Measurements from ENCODE around the gene CLCN6. TPM values are rescaled to one million over a fixed set of nuclear protein-coding genes. Genes with fewer than 3 reads are reported as not detected.

The CLCN6 gene
- total RNA-seq, 1 donor from 2014 or later = 17.6 TPM

DNA sequence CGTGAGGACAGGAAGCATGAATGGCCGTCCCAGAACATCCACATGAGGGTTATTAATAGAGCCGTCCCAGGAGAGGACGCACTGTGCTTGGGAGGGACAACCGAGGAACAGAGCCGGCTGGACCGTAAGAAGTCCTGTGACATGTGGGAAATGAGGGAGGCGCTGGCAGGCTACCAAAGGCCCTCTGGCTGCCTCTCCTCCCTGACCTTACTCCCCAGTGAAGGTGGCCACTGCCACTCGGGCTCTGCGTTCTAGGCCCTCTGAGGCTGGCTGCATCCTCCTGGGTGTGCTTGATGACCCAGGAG is 68.2 kb downstream of the CLCN6 start:
- TF ChIP-seq, protein P1, sequence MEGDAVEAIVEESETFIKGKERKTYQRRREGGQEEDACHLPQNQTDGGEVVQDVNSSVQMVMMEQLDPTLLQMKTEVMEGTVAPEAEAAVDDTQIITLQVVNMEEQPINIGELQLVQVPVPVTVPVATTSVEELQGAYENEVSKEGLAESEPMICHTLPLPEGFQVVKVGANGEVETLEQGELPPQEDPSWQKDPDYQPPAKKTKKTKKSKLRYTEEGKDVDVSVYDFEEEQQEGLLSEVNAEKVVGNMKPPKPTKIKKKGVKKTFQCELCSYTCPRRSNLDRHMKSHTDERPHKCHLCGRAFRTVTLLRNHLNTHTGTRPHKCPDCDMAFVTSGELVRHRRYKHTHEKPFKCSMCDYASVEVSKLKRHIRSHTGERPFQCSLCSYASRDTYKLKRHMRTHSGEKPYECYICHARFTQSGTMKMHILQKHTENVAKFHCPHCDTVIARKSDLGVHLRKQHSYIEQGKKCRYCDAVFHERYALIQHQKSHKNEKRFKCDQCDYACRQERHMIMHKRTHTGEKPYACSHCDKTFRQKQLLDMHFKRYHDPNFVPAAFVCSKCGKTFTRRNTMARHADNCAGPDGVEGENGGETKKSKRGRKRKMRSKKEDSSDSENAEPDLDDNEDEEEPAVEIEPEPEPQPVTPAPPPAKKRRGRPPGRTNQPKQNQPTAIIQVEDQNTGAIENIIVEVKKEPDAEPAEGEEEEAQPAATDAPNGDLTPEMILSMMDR (IDR thresholded peaks at IDR 0.05; ENCODE audit: insufficient read depth, low read length, poor library complexity, severe bottlenecking) = no peak

DNA sequence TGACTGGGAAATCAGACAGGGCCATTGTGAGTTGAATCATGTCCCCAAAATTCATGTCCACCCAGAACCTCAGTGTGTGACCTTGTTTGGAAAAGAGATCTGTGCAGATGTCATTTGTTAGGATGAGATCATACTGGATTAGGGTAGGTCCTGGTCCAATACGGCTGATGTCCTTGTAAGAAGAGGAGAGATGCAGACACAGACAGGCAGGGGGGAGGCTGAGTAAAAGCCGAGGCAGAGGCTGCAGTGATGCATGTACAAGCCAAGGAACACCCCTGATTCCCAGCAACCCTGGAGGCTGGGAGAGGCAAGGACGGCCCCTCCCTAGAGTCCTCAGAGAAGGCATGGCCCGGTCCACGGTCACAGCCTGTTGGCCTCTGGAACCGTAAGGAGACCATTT is 68.6 kb downstream of the CLCN6 start:
- Histone ChIP-seq H3K36me3 (ENCODE audit: control insufficient read depth, insufficient read depth, low read length) (no peaks in the 10 kb centered on the region), H3K27me3 (ENCODE audit: control insufficient read depth, insufficient read depth, low read length) (peaks cover 39% of the 10 kb centered on the region), H3K4me3 (ENCODE audit: low read depth, low read length) (no peak overlapping the region)
- DNase-seq (ENCODE audit: low read depth) = no peak
- TF ChIP-seq, protein P1 (IDR thresholded peaks at IDR 0.05; ENCODE audit: insufficient read depth, low read length, poor library complexity, severe bottlenecking) = no peak

More for the DNA sequence above, 68.2 kb downstream of the CLCN6 start:
- Histone ChIP-seq H3K36me3 (ENCODE audit: control insufficient read depth, insufficient read depth, low read length) (no peaks in the 10 kb centered on the region), H3K27me3 (ENCODE audit: control insufficient read depth, insufficient read depth, low read length) (peaks cover 39% of the 10 kb centered on the region), H3K4me3 (ENCODE audit: low read depth, low read length) (no peak overlapping the region)
- DNase-seq (ENCODE audit: low read depth) = no peak

DNA sequence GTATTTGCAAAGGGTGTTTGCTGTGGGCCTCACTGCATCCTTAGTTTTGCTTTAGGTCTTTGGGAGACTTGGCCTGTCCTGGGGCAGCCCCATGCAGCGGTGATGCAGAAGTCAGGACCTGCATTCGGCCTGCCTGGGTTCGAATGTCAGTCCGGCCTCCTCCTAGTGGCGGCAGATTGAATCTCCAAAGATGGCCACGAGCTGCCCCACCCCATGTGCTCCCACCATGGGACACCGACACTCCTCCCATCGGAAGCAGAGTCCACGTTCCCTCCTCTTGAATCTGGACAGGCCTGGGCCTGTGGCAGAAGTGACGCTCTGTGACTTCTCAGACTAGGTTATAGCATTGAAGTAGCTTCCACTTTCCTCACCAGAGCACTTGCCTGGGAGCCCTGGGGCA is 69.1 kb downstream of the CLCN6 start:
- TF ChIP-seq, protein P1 (IDR thresholded peaks at IDR 0.05; ENCODE audit: insufficient read depth, low read length, poor library complexity, severe bottlenecking) = no peak
- DNase-seq (ENCODE audit: low read depth) = no peak
- Histone ChIP-seq H3K36me3 (ENCODE audit: control insufficient read depth, insufficient read depth, low read length) (no peaks in the 10 kb centered on the region), H3K27me3 (ENCODE audit: control insufficient read depth, insufficient read depth, low read length) (peaks cover 40% of the 10 kb centered on the region), H3K4me3 (ENCODE audit: low read depth, low read length) (no peak overlapping the region)

DNA sequence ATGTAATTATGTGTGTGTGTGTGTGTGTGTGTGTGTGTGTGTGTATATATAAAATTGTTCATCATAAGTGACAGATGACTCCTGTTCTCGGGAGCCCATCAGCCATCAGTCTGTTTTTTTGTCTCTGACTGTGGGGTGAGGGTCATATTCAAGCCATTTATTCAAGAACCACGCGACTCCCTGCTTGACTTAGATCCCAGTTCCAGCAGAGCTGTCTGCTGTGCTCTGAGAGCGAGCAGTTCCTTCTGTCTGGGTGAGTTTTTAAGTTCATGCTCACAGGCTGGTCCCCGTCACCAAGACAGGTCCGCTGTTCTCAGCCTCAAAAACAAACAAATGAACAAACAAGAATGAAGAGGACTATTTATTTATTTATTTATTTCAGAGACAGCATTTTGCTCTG is 71.1 kb downstream of the CLCN6 start:
- TF ChIP-seq, protein P1 (IDR thresholded peaks at IDR 0.05; ENCODE audit: insufficient read depth, low read length, poor library complexity, severe bottlenecking) = no peak
- Histone ChIP-seq H3K4me3 (ENCODE audit: low read depth, low read length) (no peak overlapping the region), H3K27me3 (ENCODE audit: control insufficient read depth, insufficient read depth, low read length) (peaks cover 34% of the 10 kb centered on the region), H3K36me3 (ENCODE audit: control insufficient read depth, insufficient read depth, low read length) (no peaks in the 10 kb centered on the region)
- DNase-seq (ENCODE audit: low read depth) = no peak

DNA sequence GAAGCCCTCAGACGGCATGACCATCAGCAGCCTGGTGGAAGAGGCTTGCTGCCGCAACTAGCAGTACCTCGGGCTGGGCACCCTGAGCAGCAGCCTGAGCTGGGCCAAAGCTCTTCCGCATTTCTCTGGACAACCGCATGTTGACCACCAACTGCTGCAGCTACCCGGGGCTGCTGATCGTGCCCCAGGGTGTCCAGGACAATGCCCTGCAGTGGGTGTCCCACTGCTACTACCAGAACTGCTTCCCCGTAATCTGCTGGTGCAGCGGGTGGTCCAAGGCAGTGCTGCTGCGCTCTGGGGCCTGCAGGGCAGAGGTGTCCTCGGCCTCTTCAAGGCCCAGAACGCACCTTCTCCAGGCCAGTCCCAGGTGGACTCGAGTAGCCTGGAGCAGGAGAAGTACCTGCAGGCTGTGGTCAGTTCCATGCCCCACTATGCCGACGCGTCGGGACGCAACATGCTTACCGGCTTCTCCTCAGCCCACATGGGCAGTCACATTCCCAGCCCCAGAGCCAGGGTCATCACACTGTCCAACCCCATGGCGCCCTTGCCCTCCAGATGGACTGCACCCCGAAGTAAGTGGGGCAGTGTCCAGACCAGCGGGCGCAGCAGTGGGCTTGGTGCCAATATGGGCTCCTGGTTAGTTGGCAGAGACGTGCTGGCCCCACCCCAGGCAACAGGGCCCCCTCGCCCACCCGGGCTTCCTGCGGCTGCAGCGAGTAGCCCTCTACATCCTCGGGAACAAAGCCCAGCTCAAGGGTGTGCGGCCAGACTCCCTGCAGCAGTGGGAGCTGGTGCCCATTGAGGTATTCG is 72.3 kb downstream of the CLCN6 start:
- Histone ChIP-seq H3K4me3 (ENCODE audit: low read depth, low read length) (no peak overlapping the region), H3K36me3 (ENCODE audit: control insufficient read depth, insufficient read depth, low read length) (no peaks in the 10 kb centered on the region), H3K27me3 (ENCODE audit: control insufficient read depth, insufficient read depth, low read length) (peaks cover 36% of the 10 kb centered on the region)
- TF ChIP-seq, protein P1 (IDR thresholded peaks at IDR 0.05; ENCODE audit: insufficient read depth, low read length, poor library complexity, severe bottlenecking) = no peak
- no peak for DNase-seq (ENCODE audit: low read depth)

DNA sequence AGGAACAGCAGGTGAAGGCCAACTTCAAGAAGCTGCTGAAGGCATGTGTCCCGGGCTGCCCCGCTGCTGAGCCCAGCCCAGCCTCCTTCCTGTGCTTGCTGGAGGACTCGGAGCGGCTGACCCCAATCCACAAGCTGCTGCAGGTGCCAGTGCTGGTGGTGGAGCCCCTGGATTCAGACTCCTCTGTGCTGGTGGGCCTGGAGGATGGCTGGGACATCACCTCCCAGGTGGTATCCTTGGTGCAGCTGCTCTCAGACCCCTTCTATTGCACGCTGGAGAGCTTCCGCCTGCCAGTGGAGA is 72.8 kb downstream of the CLCN6 start:
- no peaks in the 10 kb centered on the region for H3K36me3 ChIP-seq (ENCODE audit: control insufficient read depth, insufficient read depth, low read length)
- no peak overlapping the region for H3K4me3 ChIP-seq (ENCODE audit: low read depth, low read length)
- TF ChIP-seq, protein P1 (IDR thresholded peaks at IDR 0.05; ENCODE audit: insufficient read depth, low read length, poor library complexity, severe bottlenecking) = no peak
- peaks cover 38% of the 10 kb centered on the region for H3K27me3 ChIP-seq (ENCODE audit: control insufficient read depth, insufficient read depth, low read length)
- DNase-seq (ENCODE audit: low read depth) = no peak

Measured in kidney epithelial cell (primary cell).